Skeletal muscle cell (primary cell): ENCODE data around the gene TGFBR3.
"Not testable (repeated sequence)": the region's sequence is repeated elsewhere in the genome, so short reads cannot be mapped to it uniquely, and the experiment has no call there.

Source experiments
- DNase-seq: peaks from one replicate; pipeline ENCODE4 v3.0.0-alpha.2; 2010; ENCODE audit warnings: low read depth
- H3K4me3 ChIP-seq: 2 replicates; pipeline ENCODE4 v1.5.1; 2011; ENCODE audit warnings: low read depth, mild to moderate bottlenecking, control low read depth, low read length, moderate library complexity

TGFBR3 gene

GRCh38 chr1:91684481-91685196 is 201.3 kb downstream of the TGFBR3 start:
- no peak for DNase-seq
- no peak overlapping the region for H3K4me3 ChIP-seq

- no peak overlapping the region for H3K4me3 ChIP-seq
- no peak for DNase-seq
These were observed 202.4 kb downstream of the TGFBR3 start for GRCh38 chr1:91683598-91683951.

- no peak overlapping the region for H3K4me3 ChIP-seq
- DNase-seq: no peak
These were observed 202.9 kb downstream of the TGFBR3 start for GRCh38 chr1:91682882-91683597.

GRCh38 chr1:91680556-91681155 is 205.3 kb downstream of the TGFBR3 start:
- no peak overlapping the region for H3K4me3 ChIP-seq
- no peak for DNase-seq

GRCh38 chr1:91679446-91679845 is 206.5 kb downstream of the TGFBR3 start:
- H3K4me3 ChIP-seq: no peak overlapping the region
- DNase-seq: no peak

GRCh38 chr1:91676030-91676429 is 209.9 kb downstream of the TGFBR3 start:
- H3K4me3 ChIP-seq: no peak overlapping the region
- no peak for DNase-seq

- no peak for DNase-seq
- H3K4me3 ChIP-seq: no peak overlapping the region
These were observed 211.8 kb downstream of the TGFBR3 start for GRCh38 chr1:91674107-91674506.

GRCh38 chr1:91673613-91674012 is 212.3 kb downstream of the TGFBR3 start:
- no peak overlapping the region for H3K4me3 ChIP-seq
- peak; percentile 71 for DNase-seq

GRCh38 chr1:91672601-91673161 is 213.3 kb downstream of the TGFBR3 start:
- H3K4me3 ChIP-seq: no peak overlapping the region
- no peak for DNase-seq

GRCh38 chr1:91670781-91671180 is 215.2 kb downstream of the TGFBR3 start:
- no peak overlapping the region for H3K4me3 ChIP-seq
- DNase-seq: no peak

GRCh38 chr1:91669584-91670350 is 216.2 kb downstream of the TGFBR3 start:
- no peak overlapping the region for H3K4me3 ChIP-seq
- DNase-seq: no peak

- not testable (repeated sequence) for DNase-seq, H3K4me3 ChIP-seq
These were observed 219.3 kb downstream of the TGFBR3 start for GRCh38 chr1:91666651-91667050.

- no peak overlapping the region for H3K4me3 ChIP-seq
- no peak for DNase-seq
These were observed 224.8 kb downstream of the TGFBR3 start for GRCh38 chr1:91661121-91661520.

GRCh38 chr1:91660708-91661107 is 225.2 kb downstream of the TGFBR3 start:
- no peak for DNase-seq
- no peak overlapping the region for H3K4me3 ChIP-seq

GRCh38 chr1:91655912-91656449 is 230.0 kb downstream of the TGFBR3 start:
- no peak overlapping the region for H3K4me3 ChIP-seq
- no peak for DNase-seq

- DNase-seq: no peak
- H3K4me3 ChIP-seq: no peak overlapping the region
These were observed 232.8 kb downstream of the TGFBR3 start for GRCh38 chr1:91653183-91653582.

GRCh38 chr1:91651661-91652071 is 234.3 kb downstream of the TGFBR3 start:
- H3K4me3 ChIP-seq: no peak overlapping the region
- peak; percentile 84 for DNase-seq

GRCh38 chr1:91651243-91651642 is 234.7 kb downstream of the TGFBR3 start:
- H3K4me3 ChIP-seq: no peak overlapping the region
- no peak for DNase-seq

- DNase-seq: peak; percentile 99
These were observed 235.2 kb downstream of the TGFBR3 start for GRCh38 chr1:91650764-91651163.

More at GRCh38 chr1:91650764-91651163, 235.2 kb downstream of the TGFBR3 start:
- H3K4me3 ChIP-seq: no peak overlapping the region
